SK-N-SH treated with all-trans-retinoic acid at 6 μM for 48 hours (cell line): ENCODE results near the gene WDR54.

ENCODE experiments used
- ATAC-seq: fragments of 200-7000 bp; cut with Tn5 transposase; 3 replicates; pipeline ENCODE4 v1.9.1; 2020; ENCODE audit warnings: mild to moderate bottlenecking, moderate library complexity
- ARNTL ChIP-seq: fragments of 450-650 bp; formaldehyde crosslinking; IDR thresholded peaks from 2 replicates; pipeline ENCODE4 v1.5.0; 2020; ENCODE audit warnings: low read depth, mild to moderate bottlenecking, moderate library complexity, borderline replicate concordance
- BACH2 ChIP-seq: fragments of 250-450 bp; sonication (Bioruptor Pico); IDR thresholded peaks from 2 replicates; pipeline ENCODE4 v1.9.0; 2021; ENCODE audit warnings: mild to moderate bottlenecking, borderline replicate concordance
- ESRRG ChIP-seq: fragments of 250-450 bp; sonication (Bioruptor Pico); IDR thresholded peaks from 2 replicates; pipeline ENCODE4 v1.6.1; 2021; ENCODE audit warnings: mild to moderate bottlenecking
- GLIS3 ChIP-seq: fragments of 250-450 bp; sonication (Bioruptor Pico); IDR thresholded peaks from 2 replicates; pipeline ENCODE4 v1.5.0; 2020; ENCODE audit warnings: mild to moderate bottlenecking, moderate library complexity
- ISL1 ChIP-seq: fragments of 250-450 bp; sonication (Bioruptor Pico); IDR thresholded peaks from 2 replicates; pipeline ENCODE4 v2.1.2; 2022; ENCODE audit warnings: mild to moderate bottlenecking, moderate library complexity
- OSR1 ChIP-seq: fragments of 250-450 bp; sonication (Bioruptor Pico); IDR thresholded peaks from 2 replicates; pipeline ENCODE4 v1.8.0; 2022; ENCODE audit warnings: moderate library complexity, mild to moderate bottlenecking, inconsistent platforms
- PPARA ChIP-seq: fragments of 250-450 bp; sonication (Bioruptor Pico); IDR thresholded peaks from 2 replicates; pipeline ENCODE4 v1.5.0; 2020; ENCODE audit warnings: mild to moderate bottlenecking, borderline replicate concordance
- RARB ChIP-seq: fragments of 250-450 bp; sonication (Bioruptor Pico); IDR thresholded peaks from 2 replicates; pipeline ENCODE4 v1.8.0; 2021; ENCODE audit warnings: mild to moderate bottlenecking, moderate library complexity
- SNAI2 ChIP-seq: fragments of 250-450 bp; sonication (Bioruptor Pico); IDR thresholded peaks from 2 replicates; pipeline ENCODE4 v1.5.0; 2020; ENCODE audit warnings: mild to moderate bottlenecking, moderate library complexity
- TCF4 ChIP-seq: fragments of 250-450 bp; sonication (Bioruptor Pico); IDR thresholded peaks from 2 replicates; pipeline ENCODE4 v1.8.0; 2021; ENCODE audit warnings: mild to moderate bottlenecking, moderate library complexity, borderline replicate concordance
- ZC3H10 ChIP-seq: fragments of 250-450 bp; sonication (Bioruptor Pico); IDR thresholded peaks from 2 replicates; pipeline ENCODE4 v1.5.1; 2021; ENCODE audit warnings: mild to moderate bottlenecking, moderate library complexity
- ZFP3 ChIP-seq: fragments of 250-450 bp; sonication (Bioruptor Pico); IDR thresholded peaks from 2 replicates; pipeline ENCODE4 v1.5.0; 2020; ENCODE audit warnings: mild to moderate bottlenecking, moderate library complexity
- ZFP30 ChIP-seq: fragments of 450-650 bp; formaldehyde crosslinking; IDR thresholded peaks from 2 replicates; pipeline ENCODE4 v1.5.0; 2022; ENCODE audit warnings: mild to moderate bottlenecking, moderate library complexity
- ZNF565 ChIP-seq: fragments of 450-650 bp; formaldehyde crosslinking; conservative IDR thresholded peaks from 2 replicates; pipeline ENCODE4 v1.5.0; 2020; ENCODE audit warnings: low read depth, mild to moderate bottlenecking, moderate library complexity
- ZNF70 ChIP-seq: fragments of 450-650 bp; formaldehyde crosslinking; IDR thresholded peaks from 2 replicates; pipeline ENCODE4 v1.5.0; 2020; ENCODE audit warnings: mild to moderate bottlenecking, moderate library complexity
- ZNF8 ChIP-seq: fragments of 450-650 bp; formaldehyde crosslinking; IDR thresholded peaks from 2 replicates; pipeline ENCODE4 v1.5.0; 2020; ENCODE audit warnings: mild to moderate bottlenecking, moderate library complexity
- TF ChIP-seq, protein P1 (sequence below): fragments of 250-450 bp; sonication (Bioruptor Pico); IDR thresholded peaks from 2 replicates; pipeline ENCODE4 v1.8.0; 2021; ENCODE audit warnings: low read depth, mild to moderate bottlenecking, moderate library complexity, borderline replicate concordance
- TF ChIP-seq, protein P2 (sequence below): fragments of 250-450 bp; sonication (Bioruptor Pico); IDR thresholded peaks from 2 replicates; pipeline ENCODE4 v1.5.0; 2020; ENCODE audit warnings: mild to moderate bottlenecking, moderate library complexity
- TF ChIP-seq, protein P3 (sequence below): fragments of 250-450 bp; sonication (Bioruptor Pico); IDR thresholded peaks from 2 replicates; pipeline ENCODE4 v1.5.1; 2021; ENCODE audit warnings: mild to moderate bottlenecking, moderate library complexity
- TF ChIP-seq, protein P4 (sequence below): fragments of 250-450 bp; sonication (Bioruptor Pico); IDR thresholded peaks from 2 replicates; pipeline ENCODE4 v1.5.1; 2020; ENCODE audit warnings: low read depth, mild to moderate bottlenecking, moderate library complexity

Gene WDR54

DNA sequence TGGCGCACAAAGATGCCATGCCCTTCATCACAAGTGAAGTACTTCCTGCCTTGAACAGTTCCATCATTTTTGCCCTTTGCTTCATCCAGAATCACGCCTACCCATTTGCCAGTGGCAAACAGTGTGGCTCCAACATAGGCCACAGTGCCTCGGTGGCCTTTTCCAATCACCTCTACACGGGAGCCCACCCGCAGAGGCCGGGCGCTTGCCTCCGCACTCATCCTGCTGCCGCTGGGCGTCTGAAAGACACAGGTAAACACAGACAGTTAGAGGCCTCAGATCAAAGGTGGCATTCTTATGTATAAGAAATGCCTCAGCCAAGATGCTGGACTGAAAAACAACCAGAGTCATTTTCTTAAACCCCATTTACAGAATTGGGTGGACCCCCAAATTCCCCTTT lies 43.5 kb upstream of the WDR54 start (continued):
- TF ChIP-seq, protein P1, sequence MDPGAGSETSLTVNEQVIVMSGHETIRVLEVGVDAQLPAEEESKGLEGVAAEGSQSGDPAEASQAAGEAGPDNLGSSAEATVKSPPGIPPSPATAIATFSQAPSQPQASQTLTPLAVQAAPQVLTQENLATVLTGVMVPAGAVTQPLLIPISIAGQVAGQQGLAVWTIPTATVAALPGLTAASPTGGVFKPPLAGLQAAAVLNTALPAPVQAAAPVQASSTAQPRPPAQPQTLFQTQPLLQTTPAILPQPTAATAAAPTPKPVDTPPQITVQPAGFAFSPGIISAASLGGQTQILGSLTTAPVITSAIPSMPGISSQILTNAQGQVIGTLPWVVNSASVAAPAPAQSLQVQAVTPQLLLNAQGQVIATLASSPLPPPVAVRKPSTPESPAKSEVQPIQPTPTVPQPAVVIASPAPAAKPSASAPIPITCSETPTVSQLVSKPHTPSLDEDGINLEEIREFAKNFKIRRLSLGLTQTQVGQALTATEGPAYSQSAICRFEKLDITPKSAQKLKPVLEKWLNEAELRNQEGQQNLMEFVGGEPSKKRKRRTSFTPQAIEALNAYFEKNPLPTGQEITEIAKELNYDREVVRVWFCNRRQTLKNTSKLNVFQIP (CRISPR knock-in tag) = no peak
- TF ChIP-seq, protein P2, sequence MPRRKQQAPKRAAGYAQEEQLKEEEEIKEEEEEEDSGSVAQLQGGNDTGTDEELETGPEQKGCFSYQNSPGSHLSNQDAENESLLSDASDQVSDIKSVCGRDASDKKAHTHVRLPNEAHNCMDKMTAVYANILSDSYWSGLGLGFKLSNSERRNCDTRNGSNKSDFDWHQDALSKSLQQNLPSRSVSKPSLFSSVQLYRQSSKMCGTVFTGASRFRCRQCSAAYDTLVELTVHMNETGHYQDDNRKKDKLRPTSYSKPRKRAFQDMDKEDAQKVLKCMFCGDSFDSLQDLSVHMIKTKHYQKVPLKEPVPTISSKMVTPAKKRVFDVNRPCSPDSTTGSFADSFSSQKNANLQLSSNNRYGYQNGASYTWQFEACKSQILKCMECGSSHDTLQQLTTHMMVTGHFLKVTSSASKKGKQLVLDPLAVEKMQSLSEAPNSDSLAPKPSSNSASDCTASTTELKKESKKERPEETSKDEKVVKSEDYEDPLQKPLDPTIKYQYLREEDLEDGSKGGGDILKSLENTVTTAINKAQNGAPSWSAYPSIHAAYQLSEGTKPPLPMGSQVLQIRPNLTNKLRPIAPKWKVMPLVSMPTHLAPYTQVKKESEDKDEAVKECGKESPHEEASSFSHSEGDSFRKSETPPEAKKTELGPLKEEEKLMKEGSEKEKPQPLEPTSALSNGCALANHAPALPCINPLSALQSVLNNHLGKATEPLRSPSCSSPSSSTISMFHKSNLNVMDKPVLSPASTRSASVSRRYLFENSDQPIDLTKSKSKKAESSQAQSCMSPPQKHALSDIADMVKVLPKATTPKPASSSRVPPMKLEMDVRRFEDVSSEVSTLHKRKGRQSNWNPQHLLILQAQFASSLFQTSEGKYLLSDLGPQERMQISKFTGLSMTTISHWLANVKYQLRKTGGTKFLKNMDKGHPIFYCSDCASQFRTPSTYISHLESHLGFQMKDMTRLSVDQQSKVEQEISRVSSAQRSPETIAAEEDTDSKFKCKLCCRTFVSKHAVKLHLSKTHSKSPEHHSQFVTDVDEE = no peak
- TF ChIP-seq GLIS3 (CRISPR knock-in tag) (no peak), ZNF8 (CRISPR knock-in tag) (no peak), ARNTL (no peak), RARB (CRISPR knock-in tag) (no peak), PPARA (CRISPR knock-in tag) (no peak)

DNA sequence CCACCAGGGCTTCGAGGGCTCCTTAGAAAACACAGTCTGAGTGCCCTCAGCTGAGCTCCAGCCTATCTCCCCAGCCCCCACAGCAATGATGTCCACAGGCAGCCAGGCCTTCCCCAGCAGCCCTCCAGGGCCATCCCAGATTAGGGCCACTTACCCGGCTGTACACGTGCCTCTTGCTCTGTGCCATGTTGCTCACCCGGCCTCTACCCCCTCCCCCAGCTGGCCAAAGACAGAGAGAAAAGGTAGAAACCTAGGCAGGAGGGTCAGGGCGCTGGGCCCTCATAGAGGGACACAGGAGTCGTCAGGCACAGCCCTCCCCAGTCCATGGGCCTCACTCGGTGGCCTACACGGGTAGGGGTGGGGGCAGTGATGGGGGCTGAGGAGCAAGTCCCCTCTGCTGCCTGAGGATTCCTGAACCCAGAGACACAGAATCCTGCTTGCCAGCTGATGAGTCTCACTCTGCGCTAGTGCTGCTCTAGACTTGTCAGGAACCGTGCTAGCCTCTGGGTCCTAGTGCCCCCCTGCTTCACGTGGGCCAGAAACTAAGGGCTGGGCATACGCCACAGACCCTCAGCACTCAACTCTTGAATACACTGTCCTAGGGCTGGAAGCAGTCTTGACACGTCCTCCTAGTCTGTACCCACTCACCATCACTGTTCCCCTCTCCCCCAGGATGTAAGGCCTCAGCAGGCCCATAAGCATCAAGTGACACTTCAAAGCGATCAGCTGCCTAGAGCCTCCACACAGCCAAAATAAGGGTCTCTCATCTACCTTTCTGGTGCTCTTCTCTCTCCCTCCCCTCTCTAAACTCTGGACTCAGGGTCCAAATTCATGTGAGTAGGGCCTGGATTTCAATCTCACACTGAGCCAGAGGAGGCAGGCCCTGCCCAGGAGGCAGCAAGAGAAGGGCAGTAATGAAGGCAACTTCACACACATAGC lies 41.4 kb upstream of the WDR54 start, which contains the start of gene DCTN1:
Gene DCTN1 (minus strand): TSS at position 461 of the 939 bp plus-strand sequence. CDS start 274 bp downstream, at position 187.
- TF ChIP-seq ZC3H10 (CRISPR knock-in tag) = no peak
- TF ChIP-seq ESRRG (CRISPR knock-in tag) = no peak
- no peak for TF ChIP-seq PPARA (CRISPR knock-in tag)
- TF ChIP-seq, all 23 proteins: peak for 0
- ATAC-seq = peak; percentile 98

DNA sequence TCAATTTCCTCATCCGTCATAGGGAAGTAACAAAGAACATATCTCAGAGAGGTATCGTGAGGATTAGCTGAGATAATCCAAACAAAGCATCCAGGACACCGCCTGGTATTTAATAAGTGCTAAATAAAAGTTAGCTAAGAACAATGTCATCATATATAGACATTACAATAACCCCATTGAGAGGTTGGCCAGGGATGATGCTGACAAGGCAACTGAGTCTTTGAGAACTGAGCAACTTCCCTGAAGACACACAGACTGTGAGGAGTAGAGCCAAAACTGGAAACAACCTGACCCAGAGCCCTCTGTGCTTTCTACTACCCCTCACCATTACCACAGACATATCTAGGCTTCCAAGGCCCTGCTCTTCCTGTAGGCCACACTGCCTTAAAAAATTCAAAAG lies 39.8 kb upstream of the WDR54 start:
- no peak for ATAC-seq
- no peak for TF ChIP-seq ZNF565 (CRISPR knock-in tag)
- TF ChIP-seq, protein P3, sequence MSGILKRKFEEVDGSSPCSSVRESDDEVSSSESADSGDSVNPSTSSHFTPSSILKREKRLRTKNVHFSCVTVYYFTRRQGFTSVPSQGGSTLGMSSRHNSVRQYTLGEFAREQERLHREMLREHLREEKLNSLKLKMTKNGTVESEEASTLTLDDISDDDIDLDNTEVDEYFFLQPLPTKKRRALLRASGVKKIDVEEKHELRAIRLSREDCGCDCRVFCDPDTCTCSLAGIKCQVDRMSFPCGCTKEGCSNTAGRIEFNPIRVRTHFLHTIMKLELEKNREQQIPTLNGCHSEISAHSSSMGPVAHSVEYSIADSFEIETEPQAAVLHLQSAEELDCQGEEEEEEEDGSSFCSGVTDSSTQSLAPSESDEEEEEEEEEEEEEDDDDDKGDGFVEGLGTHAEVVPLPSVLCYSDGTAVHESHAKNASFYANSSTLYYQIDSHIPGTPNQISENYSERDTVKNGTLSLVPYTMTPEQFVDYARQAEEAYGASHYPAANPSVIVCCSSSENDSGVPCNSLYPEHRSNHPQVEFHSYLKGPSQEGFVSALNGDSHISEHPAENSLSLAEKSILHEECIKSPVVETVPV (CRISPR knock-in tag) = no peak
- TF ChIP-seq ZNF8 (CRISPR knock-in tag) = no peak
- no peak for TF ChIP-seq BACH2 (CRISPR knock-in tag)
- TF ChIP-seq ARNTL = no peak
- TF ChIP-seq, protein P4, sequence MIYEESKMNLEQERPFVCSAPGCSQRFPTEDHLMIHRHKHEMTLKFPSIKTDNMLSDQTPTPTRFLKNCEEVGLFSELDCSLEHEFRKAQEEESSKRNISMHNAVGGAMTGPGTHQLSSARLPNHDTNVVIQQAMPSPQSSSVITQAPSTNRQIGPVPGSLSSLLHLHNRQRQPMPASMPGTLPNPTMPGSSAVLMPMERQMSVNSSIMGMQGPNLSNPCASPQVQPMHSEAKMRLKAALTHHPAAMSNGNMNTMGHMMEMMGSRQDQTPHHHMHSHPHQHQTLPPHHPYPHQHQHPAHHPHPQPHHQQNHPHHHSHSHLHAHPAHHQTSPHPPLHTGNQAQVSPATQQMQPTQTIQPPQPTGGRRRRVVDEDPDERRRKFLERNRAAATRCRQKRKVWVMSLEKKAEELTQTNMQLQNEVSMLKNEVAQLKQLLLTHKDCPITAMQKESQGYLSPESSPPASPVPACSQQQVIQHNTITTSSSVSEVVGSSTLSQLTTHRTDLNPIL = no peak
- TF ChIP-seq, protein P1 (CRISPR knock-in tag) = no peak
- no peak for TF ChIP-seq ZNF70 (CRISPR knock-in tag)
- TF ChIP-seq OSR1 = no peak
- no peak for TF ChIP-seq SNAI2 (CRISPR knock-in tag)
- no peak for TF ChIP-seq TCF4 (CRISPR knock-in tag)
- no peak for TF ChIP-seq PPARA (CRISPR knock-in tag)
- TF ChIP-seq, all 23 proteins: peak for 0

DNA sequence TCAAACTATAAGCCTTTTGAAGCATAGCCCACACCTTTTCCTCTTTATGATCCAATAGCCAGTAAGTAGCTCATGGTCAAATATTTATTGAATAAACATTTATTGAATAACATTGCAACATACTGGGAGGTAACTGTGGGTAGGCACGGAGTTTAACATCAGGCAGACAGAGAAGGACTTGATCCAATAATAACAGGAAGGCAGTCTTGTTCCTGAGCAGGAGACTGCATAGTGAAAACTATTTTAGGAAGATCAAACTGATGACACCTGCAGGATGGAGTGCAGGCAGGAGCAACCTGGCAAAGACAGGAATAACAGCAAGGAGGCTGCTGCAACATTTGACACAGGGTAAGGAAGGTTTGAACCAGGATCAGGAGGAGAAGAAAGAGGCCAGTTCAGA lies 38.3 kb upstream of the WDR54 start:
- TF ChIP-seq, protein P4 = no peak
- TF ChIP-seq TCF4 (CRISPR knock-in tag) (no peak), PPARA (CRISPR knock-in tag) (no peak), ARNTL (no peak), ZFP3 (CRISPR knock-in tag) (no peak), ESRRG (CRISPR knock-in tag) (no peak), ZNF70 (CRISPR knock-in tag) (no peak), ZFP30 (CRISPR knock-in tag) (no peak), ISL1 (CRISPR knock-in tag) (no peak), SNAI2 (CRISPR knock-in tag) (no peak)
- no peak for ATAC-seq
